ENCODE measurements around the gene TUBA8. TPM values are rescaled to one million over a fixed set of nuclear protein-coding genes. Genes with fewer than 3 reads are reported as not detected.
A peak's percentile ranks its signal among the peaks of the same experiment; 100 is the strongest.
"Not testable (repeated sequence)": the region's sequence is repeated elsewhere in the genome, so short reads cannot be mapped to it uniquely, and the experiment has no call there.

The TUBA8 gene
- total and polyA plus RNA-seq, 2 donors (not counting 3 experiments of a cell fraction or from before 2014, with no cell fraction given): 6.9 to 8.9 TPM

DNA sequence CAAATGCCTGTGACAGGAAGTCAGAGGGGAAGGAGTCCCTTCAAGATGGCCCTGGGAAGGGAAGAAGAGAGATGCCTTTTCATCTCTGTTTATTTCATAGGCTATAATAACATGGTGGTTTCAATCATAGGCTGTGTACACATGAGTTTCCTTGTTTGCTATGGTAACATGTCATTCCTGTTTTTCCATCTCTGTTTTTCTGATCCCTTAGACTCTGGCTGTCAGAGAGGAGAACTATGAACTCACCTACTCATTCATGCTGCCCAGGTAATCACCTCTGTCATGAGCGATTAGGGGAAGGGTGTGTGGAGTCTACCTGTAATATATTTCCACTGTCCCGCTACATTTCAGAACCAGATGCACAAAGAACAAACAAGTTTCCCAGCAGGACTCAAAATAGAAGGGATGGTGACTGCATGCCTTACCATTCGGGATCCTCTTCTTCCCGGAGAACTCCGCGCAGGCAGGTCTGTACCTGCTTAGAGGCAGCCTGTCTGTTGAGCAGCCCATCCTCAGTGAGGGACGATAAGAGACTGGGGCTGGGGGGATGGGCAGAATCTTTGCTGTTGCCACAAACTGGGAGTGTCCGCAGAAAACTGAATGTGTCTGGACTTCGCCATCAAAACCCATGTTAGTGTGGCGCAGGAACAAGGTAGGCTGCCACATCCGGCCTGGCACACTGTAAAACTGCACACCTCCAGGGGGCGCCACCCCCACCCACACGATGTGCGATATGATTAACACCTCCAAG, 39.9 kb upstream of the TUBA8 start:
- no peaks in the 10 kb centered on the region for H3K4me1 ChIP-seq (ENCODE audit: control insufficient read depth, extremely low read depth, insufficient read depth, low read length)
- no peaks in the 10 kb centered on the region for H3K36me3 ChIP-seq (ENCODE audit: control insufficient read depth in 2 of 2, extremely low read depth in 1 of 2, insufficient read depth in 2 of 2, low read length in 2 of 2)
- TF ChIP-seq JUN (IDR thresholded peaks at IDR 0.05; ENCODE audit: borderline replicate concordance, insufficient read depth, insufficient read length, low read depth) (no peak), CTCF (IDR thresholded peaks at IDR 0.05; ENCODE audit: extremely low read depth in 1 of 2, insufficient read depth in 1 of 2, low read depth in 1 of 2, low read length in 2 of 2) (peak in 1 of 2 donors; percentile 22)
- ChIA-PET POLR2A (no interaction called here), CTCF (interaction anchor here (1.1 to 2.0 kb wide), 3 partner anchors 8 to 241 kb away, joined by 3 to 8 read pairs (median 5); no protein-coding TSS in a partner anchor)
- H3K4me3 ChIP-seq (replicated peaks in 1 of 3; ENCODE audit: insufficient read depth in 1 of 3, low read depth in 1 of 3, low read length in 3 of 3): no peak overlapping the region
- H3K9me3 ChIP-seq (replicated peaks; ENCODE audit: control insufficient read depth, insufficient read depth, low read length): no peaks in the 10 kb centered on the region
- H2AFZ ChIP-seq (ENCODE audit: low read depth, low read length): no peak overlapping the region
- H3K27me3 ChIP-seq (ENCODE audit: control insufficient read depth in 2 of 2, insufficient read depth in 2 of 2, low read length in 2 of 2): peaks cover 24 to 31% of the 10 kb centered on the region in 2 experiments
- H3K79me2 ChIP-seq (ENCODE audit: control insufficient read depth, insufficient read depth, low read length): no peaks in the 10 kb centered on the region
- H3K27ac ChIP-seq (ENCODE audit: insufficient read depth, low read depth, low read length): no peak overlapping the region
- DNase-seq (ENCODE audit: low read depth, low spot score) (no peak), FAIRE-seq (no peak)
- intact Hi-C loops (cut with micrococcal nuclease) (loop anchor here (10.0 kb wide), 1 partner anchor 436 kb away; the partner anchor contains the start of gene BCL2L13), dilution Hi-C loops (cut with MboI; ENCODE audit: extremely low pct_ligation_motif_present, low sequenced_read_pairs) (no loop called here)
- H4K20me1 ChIP-seq (replicated peaks; ENCODE audit: control insufficient read depth, extremely low read depth, insufficient read depth, low read length): no peaks in the 10 kb centered on the region
- no peaks in the 10 kb centered on the region for H3K9me1 ChIP-seq (replicated peaks; ENCODE audit: control insufficient read depth, extremely low read depth, insufficient read depth, low read length)
- H3K9ac ChIP-seq (replicated peaks; ENCODE audit: extremely low read depth, insufficient read depth, low read length): no peak overlapping the region
- BruUV-seq (replicated peaks): no TSS peak
- H3K4me2 ChIP-seq (ENCODE audit: insufficient read depth, low read length): no peak overlapping the region

DNA sequence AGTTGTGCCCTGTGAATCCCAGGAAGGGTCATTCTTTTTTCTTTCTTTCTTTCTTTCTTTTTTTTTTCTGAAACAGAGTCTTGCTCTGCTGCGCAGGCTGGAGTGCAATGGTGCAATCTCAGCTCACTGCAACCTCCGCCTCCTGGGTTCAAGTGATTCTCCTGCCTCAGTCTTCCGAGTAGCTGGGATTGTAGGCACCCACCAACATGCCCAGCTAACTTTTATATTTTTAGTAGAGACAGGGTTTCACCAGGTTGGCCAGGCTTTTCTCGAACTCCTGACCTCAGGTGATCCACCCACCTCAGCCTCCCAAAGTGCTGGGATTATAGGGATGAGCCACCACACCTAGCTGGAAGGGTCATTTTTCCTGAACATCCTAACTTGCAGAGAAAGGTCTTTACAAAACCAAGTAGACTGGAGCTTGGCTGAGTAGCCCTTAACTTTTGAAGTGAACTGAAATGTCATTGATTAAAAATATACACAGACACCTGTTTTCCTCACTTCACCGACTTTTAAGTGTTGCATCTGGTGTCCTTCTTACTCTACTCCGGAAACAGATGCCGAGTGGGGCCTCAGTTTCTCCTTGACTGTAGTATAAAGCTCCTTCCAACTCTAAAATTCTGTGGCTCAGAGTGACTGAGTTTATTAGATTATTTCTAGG, 39.2 kb upstream of the TUBA8 start:
- H2AFZ ChIP-seq (ENCODE audit: low read depth, low read length); H3K27ac ChIP-seq (ENCODE audit: insufficient read depth, low read depth, low read length); H3K4me1 ChIP-seq (ENCODE audit: control insufficient read depth, extremely low read depth, insufficient read depth, low read length); H3K9me1 ChIP-seq (replicated peaks; ENCODE audit: control insufficient read depth, extremely low read depth, insufficient read depth, low read length); H3K9ac ChIP-seq (replicated peaks; ENCODE audit: extremely low read depth, insufficient read depth, low read length); dilution Hi-C loops (cut with MboI; ENCODE audit: extremely low pct_ligation_motif_present, low sequenced_read_pairs); H3K36me3 ChIP-seq (ENCODE audit: control insufficient read depth in 2 of 2, extremely low read depth in 1 of 2, insufficient read depth in 2 of 2, low read length in 2 of 2); H3K4me3 ChIP-seq (replicated peaks in 1 of 3; ENCODE audit: insufficient read depth in 1 of 3, low read depth in 1 of 3, low read length in 3 of 3); DNase-seq (ENCODE audit: low read depth, low spot score); H3K4me2 ChIP-seq (ENCODE audit: insufficient read depth, low read length); FAIRE-seq; H4K20me1 ChIP-seq (replicated peaks; ENCODE audit: control insufficient read depth, extremely low read depth, insufficient read depth, low read length); H3K9me3 ChIP-seq (replicated peaks; ENCODE audit: control insufficient read depth, insufficient read depth, low read length); BruUV-seq (replicated peaks); H3K79me2 ChIP-seq (ENCODE audit: control insufficient read depth, insufficient read depth, low read length): not testable (repeated sequence)
- ChIA-PET POLR2A (interaction anchor here (0.7 kb wide), 1 partner anchor 20 kb away, joined by 3 read pairs; no protein-coding TSS in a partner anchor), CTCF (interaction anchor here (1.1 to 2.4 kb wide), 4 partner anchors 9 to 241 kb away, joined by 3 to 8 read pairs (median 6); no protein-coding TSS in a partner anchor)
- intact Hi-C loops (cut with micrococcal nuclease): loop anchor here (10.0 kb wide), 1 partner anchor 437 kb away; the partner anchor contains the start of gene BCL2L13
- H3K27me3 ChIP-seq (ENCODE audit: control insufficient read depth in 2 of 2, insufficient read depth in 2 of 2, low read length in 2 of 2): peaks cover 22 to 25% of the 10 kb centered on the region in 2 experiments
